Stimulated activated CD4-positive, alpha-beta T cell treated with anti-CD3 and anti-CD28 coated beads, Interleukin-2, amount 100 ng/mL, for 48 hours (primary cell): ENCODE data around the gene IMMP2L.
"Not testable (repeated sequence)": the region's sequence is repeated elsewhere in the genome, so short reads cannot be mapped to it uniquely, and the experiment has no call there.

Experiments
- DNase-seq, 2 donors: peaks; one replicate each; pipeline ENCODE4 v3.0.0-alpha.2; 2020

IMMP2L gene

DNA sequence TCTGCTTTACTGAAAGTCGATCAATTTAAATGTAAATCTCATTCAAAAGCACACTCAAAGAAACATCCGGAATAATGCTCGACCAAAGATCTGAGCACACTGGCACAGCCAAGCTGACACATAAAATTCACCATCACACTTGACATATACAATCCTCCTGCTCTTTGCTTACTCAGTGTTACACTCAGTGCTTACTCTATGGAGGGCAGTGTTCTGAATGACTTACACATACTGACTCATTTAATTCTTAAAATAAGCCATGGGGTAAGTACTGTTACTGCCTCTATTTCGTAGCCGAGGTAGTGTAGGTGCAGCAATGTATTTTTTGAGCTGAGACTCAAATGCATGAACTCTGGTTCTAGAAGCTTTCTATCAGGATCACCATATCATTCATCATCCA, 892.9 kb downstream of the IMMP2L start:
- DNase-seq = no peak

DNA sequence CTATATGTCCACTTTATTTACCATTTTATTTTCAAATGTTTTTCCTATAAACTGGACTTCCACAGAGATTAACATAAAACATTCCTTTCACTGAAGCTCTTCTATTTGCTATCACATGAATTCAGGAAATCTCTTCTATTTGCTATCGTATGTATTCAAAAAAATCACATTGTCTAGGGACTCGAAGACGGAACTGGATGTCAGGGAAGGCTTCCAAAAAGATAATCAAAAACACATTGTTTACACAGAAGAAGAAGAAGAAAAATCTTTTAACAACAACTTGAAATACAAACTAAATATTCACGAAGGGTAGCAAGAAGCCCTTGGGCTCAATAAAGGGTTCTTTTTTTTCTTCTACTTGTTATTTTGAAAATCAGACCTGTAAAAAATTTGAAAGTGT, 897.5 kb downstream of the IMMP2L start:
- DNase-seq = no peak

DNA sequence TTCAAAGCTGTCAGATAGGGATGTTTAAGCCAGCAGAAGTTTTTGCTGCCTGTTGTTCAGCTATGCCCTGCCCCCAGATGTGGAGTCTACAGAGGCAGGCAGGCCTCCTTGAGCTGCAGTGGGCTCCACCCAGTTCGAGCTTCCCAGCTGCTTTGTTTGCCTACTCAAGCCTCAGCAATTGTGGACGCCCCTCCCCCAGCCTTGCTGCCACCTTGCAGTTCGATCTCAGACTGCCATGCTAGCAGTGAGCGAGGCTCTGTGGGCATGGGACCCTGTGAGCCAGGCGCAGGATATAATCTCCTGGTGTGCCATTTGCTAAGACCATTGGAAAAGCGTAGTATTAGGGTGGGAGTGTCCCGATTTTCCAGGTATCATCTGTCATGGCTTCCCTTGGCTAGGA, 901.7 kb downstream of the IMMP2L start:
- DNase-seq = not testable (repeated sequence)

- no peak for DNase-seq
These were observed 912.0 kb downstream of the IMMP2L start for GRCh38 chr7:110650328-110650727.

GRCh38 chr7:110647266-110647665, 915.0 kb downstream of the IMMP2L start:
- no peak for DNase-seq

DNA sequence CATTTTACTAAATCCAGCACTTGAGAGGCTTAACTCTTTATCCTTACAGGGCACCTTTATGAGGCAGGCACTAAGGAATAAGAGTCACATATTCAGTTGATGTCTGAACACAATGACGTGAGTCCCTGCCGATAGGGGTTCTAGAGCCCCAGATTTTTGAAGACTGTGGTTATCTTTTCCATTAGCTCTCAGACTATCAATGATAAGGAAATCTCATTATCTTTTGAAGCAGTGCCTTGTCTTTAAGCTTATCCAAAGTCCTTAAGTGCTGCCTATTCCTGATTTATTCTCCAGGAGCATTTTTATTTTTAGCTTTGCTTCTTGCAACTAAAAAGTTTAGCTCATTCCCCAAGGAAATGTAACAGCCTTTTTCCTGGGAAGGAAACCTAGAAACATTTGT, 915.5 kb downstream of the IMMP2L start:
- no peak for DNase-seq

DNA sequence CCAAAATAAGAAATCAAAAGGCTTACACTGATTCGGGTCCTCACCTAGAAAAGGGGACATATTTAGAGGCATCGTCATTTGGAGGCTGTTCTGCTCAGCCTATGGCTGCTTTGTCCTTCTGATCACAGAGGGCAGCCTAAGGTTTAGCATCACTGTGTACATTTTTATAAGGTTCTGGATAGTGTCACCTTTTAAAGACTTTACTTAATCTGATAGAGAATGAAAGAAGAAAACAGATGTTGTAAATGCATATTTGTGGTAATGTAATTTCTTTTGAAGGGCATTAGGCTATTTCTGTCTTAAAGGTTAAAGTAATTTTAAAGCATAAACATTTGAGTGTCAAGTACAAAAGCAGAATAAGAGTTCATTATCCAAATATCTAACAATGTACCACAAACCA, 916.7 kb downstream of the IMMP2L start:
- DNase-seq = no peak

GRCh38 chr7:110645060-110645459, 917.2 kb downstream of the IMMP2L start:
- no peak for DNase-seq

DNA sequence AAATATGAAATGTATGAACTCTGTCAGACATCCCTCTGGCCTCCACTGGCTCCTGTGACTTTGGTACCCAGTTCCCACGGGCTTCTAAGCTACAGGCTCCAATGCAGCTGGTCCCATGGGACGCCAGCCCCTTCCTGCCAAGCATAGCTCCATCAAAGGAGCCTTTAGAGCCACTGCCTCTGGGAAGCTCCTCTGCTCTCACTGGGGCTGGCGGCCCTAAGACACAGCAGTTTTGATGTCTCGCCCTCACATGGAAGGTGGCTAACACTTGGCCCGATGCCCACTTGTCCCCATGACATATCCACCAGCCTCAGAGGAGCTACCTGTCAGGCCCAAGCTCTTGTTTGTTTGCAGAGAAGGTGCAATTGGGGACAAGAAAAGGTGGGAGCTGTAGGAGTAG, 925.0 kb downstream of the IMMP2L start:
- DNase-seq = no peak

DNA sequence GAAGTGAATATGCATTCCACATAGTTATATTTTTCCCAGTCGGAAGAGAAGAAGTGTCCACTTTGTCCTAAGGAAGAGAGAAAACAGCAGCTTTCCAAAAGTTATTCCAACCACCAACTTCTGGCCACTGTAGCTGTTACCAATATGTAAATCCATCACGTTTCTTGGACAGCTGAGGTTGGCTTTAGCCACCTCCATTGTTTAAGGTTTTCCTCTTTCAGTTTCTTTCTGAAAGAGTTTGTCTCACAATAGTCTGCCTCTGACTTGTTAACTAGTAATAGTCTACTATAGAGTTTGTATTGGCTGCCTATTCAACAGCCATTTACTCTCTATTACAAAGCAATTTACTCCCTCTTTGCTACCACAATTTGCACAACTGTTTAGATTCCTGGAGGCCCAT, 929.0 kb downstream of the IMMP2L start:
- no peak for DNase-seq

DNA sequence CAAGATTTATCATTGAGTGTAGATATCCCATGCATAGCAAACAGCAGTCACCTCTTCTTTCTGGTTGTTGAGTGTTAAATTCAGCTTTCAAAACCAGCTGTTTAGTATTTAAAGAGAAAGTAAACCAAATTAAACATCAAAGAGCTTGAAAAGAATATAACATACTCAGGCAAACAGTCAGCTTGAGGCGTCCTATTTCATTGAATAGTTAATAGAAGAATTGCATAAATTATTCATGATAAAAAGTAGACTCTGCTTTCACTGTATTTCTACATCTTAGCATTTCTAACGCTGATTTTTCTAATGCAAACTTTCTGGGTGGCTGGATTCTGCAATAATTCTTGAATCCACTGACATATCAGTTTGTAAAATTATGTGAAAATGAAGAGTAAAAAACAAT, 935.9 kb downstream of the IMMP2L start:
- no peak for DNase-seq

DNA sequence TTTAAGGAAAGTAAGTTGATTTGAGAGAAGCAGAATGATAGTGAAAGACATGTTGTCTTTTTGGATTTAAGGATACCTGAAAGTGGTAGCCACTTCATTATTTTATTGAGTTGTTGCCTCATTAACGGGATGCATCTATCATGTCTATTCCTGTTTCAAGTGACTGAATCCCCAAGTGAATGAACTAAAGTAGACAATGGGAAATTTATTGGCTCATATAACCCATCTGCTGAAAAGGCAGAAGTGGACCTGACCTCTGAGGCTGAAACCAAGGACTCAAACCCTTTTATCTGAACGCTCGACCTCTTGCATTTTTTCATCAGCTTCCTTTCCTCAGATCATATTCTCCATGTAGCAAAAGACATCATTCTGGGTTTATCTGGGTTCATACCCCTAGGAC, 937.0 kb downstream of the IMMP2L start:
- DNase-seq = no peak

GRCh38 chr7:110623436-110623835, 938.9 kb downstream of the IMMP2L start:
- DNase-seq = no peak

GRCh38 chr7:110621289-110621688, 941.0 kb downstream of the IMMP2L start:
- no peak for DNase-seq

DNA sequence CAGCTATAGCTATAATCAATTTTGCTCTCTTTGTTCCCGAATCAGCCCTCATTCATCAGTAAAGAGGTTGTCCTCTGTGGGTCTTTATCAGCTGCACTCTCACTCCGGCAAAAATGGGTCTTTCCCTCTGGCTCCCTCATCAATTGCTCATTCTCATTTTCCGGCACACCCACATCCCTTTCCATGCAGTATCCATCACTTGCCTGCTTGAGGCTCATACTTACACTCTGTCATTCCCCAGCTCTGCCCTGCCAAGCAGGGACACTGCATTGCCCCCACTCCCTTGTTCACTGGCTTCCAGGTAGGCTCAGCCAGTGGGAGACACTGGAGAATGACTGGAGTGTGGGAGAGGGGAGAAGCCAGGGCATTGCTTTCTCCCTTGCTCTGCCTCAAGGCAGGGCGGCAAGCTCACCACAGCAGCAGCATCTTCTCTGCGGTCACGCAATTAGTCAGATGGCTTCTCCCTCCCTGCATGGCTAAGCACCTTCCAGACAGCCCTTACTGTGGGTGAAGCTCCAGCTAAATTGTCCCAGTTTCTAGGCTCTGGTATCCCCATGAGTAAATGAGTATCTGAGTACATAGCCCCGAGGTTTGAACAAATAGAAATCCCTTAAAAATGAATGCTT, 942.1 kb downstream of the IMMP2L start:
- no peak for DNase-seq
